ENCODE results near the gene WNT3A.
"Not testable (repeated sequence)": the region's sequence is repeated elsewhere in the genome, so short reads cannot be mapped to it uniquely, and the experiment has no call there.

WNT3A gene, protein sequence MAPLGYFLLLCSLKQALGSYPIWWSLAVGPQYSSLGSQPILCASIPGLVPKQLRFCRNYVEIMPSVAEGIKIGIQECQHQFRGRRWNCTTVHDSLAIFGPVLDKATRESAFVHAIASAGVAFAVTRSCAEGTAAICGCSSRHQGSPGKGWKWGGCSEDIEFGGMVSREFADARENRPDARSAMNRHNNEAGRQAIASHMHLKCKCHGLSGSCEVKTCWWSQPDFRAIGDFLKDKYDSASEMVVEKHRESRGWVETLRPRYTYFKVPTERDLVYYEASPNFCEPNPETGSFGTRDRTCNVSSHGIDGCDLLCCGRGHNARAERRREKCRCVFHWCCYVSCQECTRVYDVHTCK

DNA sequence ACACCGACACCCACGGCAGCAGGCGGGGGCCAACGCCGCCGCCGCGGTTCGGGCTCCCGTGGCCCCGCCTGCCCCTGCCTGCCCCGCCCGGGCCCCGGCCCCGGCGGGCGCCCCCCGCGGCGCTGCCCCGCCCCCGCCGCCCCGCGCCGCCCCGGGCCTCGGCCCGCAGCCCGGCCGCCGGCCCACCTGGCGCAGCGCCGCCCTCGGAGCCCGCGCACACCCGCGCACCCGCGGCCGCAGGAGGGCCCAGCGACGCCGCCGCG lies at the start of gene WNT3A:
Gene WNT3A, plus strand, starts transcription at position 213 of the 263 bp plus-strand sequence. CDS start 131 bp downstream, outside the sequence.
- no peak for DNase-seq

DNA sequence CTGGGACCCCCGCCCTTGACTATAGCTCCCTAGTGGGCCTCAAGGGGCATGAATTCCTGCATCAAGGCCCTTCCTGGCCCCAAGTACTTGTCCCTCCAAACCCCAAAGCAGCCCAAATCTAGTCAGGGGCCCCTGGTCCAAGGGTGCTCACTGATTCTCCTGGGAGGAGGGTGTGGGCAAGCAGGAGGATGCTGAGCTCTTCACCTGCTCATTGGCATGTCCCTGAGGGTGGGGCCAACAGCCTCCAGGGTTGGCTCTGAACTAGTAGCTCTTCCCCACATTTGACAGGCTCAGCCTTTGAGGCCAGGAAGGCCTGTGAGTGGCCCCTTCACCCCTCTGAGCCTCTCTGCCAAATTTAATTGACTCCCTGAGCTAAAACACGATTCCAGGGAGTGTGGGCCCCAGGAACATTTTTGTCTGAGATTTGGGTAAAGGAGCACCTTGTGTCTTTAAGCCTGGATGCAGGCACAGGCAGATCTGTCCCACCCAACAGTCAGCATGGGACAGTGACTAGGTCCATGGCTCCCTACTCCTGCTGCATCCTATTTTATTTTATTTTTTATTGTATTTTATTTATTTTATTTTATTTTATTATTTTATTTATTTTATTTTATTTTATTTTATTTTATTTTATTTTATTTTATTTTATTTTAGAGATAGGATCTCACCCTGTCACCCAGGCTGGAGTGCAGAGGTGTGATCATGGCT lies 48.0 kb upstream of the WNT3A start:
- no peak for DNase-seq

DNA sequence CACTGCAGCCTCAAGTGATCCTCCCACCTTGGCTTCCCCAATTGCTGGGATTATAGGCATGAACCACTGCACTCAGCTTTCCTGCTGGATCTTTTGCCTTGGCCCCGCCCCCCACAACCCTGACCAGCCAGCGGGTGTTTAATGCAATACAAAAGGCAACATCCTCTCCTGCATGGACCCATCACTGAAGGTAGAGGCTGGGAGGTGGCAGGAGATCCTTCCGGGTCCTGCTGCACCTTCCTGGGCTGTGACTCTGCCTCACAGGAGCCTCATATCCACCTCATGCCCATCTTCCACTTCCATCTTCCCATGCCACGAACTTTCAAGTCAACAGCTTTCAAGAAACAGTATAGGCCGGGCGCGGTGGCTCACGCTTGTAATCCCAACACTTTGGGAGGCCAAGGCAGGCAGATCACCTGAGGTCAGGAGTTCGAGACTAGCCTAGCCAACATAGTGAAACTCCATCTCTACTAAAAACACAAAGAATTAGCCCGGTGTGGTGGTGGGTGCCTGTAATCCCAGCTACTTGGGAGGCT lies 47.4 kb upstream of the WNT3A start:
- no peak for DNase-seq

DNA sequence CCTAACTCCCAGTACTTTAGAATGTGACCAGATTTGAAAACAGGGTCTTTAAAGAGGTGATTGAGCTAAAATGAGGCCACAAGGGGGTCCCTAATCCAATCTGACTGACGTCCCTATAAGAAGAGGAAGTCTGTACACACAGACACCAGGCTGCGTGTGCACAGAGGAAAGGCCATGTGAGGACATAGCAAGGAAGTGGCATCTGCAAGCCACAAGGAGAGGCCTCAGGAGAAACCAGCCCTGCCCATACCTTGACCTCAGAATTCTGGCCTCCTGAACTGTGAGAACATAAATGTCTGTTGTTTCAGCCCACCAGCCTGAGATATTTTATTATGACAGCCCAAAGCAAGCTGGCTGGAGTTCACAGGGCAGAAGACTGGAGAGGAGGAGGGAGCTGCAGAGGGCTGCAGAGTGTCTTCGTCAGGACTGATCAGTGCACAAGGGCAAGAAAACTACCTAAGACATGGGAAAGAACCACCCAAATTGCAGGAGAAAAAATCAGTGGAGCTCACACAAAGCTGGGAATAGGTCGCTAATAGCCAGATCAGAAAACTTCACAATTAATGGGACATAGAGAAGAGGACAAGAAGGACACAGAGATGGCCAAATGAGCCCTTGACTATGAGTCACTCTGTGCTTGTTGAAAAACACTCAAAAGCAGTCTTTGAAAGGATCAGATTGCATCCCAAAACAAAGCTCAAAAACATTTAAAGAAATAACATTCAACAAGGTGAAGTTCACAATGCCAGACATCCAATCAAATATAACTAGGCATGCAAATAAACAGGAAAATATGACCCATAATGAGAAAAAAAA lies 44.9 kb upstream of the WNT3A start:
- no peak for DNase-seq

DNA sequence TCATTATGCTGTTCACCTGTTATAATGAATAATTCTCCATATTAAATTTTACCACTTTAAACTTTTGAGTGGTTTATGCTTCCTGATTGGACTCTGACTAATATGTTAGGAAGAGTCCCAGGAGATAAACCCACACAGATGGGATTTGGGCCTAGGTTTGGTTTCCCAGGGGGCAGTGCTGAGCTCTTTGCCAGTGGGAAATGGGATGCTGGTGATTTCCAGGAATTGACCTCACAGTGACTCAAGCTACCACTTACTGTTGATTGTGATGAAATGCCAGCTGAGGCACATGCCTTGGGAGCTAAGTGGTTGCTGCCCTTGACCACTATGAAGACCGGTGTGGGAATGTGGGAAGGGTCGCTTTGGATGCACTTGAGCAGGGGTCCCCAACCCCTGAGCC lies 40.1 kb upstream of the WNT3A start:
- not testable (repeated sequence) for DNase-seq

DNA sequence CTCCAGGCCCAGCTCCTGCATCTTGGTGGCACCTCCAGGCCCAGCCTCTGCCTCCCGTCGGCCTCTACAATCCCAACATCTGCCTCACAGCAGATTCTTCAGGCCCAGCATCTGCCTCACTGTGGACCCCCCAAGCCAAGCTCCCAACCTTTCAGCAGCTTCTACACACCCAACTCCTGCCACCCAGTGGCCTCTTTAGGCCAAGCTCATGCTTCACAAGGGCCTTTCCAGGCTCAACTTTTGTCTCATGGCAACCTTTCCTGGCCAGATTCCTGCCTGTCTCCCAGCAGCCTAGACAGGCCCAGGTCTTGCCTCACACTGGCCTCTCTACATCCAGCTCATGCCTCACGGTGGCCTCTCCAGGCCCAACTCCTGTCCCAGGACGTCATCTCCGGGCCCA lies 39.0 kb upstream of the WNT3A start:
- not testable (repeated sequence) for DNase-seq

DNA sequence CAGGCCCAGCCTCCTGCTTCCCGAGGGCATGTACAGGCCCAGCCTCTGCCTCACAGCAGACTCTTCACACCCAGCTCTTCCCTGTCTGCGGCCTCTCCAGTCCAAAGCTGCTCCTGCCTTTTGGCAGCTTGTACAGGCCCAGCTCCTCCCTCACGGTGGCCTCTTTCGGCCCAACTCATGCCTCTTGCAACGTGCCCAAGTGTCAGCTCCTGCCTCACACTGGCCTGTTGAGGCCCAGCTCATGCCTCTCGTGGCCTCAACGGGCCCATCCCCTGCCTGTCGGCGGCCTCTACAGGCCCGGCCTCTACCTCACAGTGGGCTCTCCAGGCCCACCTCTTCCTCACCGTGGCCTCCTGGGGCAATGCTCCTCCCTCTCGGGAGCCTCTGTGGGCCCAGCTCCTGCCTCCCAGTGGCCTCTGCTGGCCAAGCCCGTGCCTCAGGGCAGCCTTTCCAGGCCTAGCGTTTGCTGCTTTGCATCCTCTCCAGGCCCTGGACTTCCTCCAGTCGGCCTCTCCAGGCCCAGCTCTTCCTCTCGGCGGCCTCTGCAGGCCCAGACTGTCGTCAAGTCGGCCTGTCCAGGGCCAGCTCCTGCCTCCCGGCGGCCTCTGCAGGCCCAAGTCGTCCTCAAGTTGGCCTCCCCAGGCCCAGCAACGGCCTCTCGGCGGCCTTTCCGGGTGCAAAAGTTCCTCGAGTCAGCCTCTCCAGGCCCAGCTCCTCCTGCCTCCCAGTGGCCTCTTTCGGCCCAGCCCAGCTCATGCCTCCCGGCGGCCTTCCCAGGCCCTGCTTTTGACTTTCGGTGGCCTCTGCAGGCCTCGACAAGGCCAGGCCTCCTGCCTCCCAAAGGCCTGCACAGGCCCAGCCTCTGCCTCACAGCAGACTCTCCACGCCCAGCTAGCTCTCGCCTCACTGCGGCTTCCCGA lies 36.5 kb upstream of the WNT3A start:
- DNase-seq, result not testable (repeated sequence)

DNA sequence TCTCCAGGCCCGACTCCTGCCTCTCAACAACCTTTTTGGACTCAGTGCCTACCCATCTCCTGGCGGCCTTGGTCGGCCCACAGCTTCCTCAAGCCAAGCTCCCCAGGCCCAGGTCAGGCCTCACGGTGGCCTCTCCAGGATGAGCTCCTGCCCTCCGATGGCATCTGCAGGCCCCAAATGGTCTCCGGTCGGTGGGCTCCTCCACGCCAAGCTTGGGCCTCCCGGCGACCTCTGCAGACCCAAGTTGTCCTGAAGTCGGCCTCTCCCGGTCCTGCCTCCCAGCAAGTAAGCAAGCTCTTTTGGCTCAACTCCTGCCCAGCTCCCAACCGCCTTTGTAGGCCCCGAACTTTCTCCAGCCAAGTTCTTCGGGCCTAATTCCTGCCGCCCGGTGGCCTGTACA lies 35.6 kb upstream of the WNT3A start:
- not testable (repeated sequence) for DNase-seq

DNA sequence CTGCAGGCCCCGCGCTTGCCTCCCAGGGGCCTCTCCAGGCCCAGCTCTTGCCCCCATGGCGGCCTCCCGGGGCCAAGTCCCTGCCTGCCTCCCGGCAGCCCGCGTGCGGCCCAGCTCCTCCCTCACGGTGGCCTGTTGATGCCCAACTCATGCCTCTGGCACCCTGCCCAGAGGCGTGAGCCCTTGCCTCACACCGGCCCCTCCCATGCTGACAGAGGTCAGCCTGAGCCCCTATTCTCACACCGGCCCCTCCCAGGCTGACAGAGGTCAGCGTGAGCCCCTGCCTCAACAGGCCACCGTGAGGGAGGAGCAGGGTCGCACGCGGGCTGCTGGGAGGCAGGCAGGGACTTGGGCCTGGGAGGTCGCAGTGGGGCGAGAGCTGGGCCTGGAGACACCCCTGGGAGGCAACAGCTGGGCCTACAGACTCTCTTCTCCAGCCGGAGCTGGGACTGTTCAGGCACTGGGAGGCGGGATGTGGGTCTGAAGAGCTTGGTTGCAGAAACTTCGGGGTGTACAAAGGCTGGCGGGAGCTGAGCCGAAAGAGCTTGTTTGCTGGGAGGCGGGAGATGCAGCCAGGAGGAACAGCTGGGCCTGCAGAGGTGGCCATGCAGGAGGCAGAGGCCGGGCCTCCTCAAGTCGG lies 35.0 kb upstream of the WNT3A start:
- DNase-seq, result not testable (repeated sequence)

DNA sequence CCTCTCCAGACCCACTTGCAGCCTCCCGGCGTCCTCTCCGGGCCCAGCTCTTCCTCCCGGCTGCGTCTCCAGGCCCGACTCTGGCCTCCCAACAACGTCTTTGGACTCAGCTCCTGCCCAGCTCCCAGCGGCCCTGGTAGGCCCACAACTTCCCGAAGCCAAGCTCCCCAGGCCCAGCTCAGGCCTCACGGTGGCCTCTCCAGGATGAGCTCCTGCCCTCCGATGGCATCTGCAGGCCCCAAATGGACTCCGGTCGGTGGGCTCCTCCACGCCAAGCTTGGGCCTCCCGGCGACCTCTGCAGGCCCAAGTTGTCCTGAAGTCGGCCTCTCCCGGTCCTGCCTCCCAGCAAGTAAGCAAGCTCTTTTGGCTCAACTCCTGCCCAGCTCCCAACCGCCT lies 34.5 kb upstream of the WNT3A start:
- DNase-seq, result not testable (repeated sequence)

DNA sequence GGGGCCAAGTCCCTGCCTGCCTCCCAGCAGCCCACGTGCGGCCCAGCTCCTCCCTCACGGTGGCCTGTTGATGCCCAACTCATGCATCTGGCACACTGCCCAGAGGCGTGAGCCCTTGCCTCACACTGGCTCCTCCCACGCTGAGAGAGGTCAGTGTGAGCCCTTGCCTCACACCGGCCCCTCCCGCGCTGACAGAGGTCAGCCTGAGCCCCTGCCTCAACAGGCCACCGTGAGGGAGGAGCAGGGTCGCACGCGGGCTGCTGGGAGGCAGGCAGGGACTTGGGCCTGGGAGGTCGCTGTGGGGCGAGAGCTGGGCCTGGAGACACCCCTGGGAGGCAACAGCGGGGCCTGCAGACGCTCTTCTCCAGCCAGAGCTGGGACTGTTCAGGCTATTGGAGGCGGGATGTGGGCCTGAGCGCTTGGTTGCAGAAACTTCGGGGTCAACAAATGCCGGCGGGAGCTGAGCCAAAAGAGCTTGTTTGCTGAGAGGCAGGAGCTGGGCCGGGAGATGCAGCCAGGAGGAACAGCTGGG lies 33.9 kb upstream of the WNT3A start:
- not testable (repeated sequence) for DNase-seq

DNA sequence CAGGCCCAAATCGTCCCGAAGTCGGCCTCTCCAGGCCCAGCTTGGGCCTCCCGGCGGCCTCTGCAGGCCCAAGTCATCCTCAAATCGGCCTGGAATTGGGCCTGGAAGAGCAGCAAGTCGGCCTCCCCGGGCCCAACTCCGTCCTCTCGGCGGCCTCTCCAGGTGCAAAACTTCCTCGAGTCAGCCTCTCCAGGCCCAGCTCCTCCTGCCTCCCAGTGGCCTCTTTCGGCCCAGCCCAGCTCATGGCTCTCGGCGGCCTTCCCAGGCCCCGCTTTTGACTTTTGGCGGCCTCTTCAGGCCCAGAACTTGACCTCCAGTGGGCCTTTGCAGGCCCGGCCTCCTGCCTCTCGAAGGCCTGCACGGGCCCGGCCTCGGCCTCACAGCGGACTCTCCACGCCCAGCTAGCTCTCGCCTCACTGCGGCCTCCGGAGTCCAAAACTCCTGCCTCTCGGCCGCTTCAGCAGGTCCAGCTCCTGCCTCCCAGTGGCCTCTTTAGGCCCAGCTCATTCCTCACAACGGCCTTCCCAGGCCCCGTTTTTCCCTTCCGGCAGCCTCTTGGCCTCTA lies 33.0 kb upstream of the WNT3A start:
- DNase-seq, result not testable (repeated sequence)

DNA sequence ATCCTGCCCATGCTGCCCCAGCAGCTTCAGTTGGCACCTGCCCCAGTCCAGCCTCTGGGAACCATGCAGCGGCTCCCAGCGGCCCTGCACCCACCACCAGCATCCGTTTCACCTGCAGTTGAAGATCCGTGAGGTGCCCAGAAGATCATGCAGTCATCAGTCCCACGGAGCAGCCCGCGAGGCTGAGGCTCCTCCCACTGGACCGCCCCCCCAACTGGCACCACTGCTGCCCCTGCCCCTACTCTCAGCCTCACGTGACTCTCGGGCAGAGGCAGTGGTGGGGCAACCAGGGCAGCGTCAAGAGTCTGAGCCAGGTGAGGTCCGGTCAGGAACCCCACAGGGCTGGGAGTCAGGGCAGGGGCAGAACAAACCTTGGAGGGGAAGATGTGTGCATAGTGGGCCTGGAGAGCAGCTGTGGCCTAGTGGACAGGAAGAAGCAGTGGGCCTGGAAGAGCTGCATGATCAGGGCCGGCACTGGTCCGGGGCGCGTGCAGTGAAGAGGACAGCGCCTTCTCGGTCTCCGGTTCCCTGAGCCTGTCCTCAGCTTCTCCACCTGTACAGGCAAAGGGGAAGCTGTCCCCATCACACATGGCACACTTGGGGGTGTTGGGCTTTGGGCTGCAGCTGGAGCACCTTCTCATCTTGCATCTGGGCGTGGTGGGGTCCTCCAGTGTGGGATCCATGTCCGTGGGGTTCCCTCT lies 31.1 kb upstream of the WNT3A start:
- not testable (repeated sequence) for DNase-seq

DNA sequence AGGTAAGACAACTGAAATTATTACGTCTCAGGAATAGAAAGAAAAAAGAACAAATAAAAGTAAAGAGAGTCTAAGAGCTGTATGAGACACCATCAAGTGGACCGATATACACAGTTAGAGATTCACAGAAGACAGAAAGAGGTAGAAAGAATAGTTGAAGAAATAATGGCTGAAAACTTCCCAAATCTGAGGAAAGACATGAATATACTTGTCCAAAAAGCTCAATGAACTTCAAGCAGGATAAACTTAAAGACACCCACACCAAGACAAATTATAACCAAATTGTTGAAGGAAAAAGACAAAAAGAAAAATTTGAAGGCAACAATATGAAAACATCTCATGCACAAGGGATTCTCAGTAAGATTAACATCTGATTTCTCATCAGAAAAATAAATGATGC lies 19.6 kb upstream of the WNT3A start:
- DNase-seq, result no peak

DNA sequence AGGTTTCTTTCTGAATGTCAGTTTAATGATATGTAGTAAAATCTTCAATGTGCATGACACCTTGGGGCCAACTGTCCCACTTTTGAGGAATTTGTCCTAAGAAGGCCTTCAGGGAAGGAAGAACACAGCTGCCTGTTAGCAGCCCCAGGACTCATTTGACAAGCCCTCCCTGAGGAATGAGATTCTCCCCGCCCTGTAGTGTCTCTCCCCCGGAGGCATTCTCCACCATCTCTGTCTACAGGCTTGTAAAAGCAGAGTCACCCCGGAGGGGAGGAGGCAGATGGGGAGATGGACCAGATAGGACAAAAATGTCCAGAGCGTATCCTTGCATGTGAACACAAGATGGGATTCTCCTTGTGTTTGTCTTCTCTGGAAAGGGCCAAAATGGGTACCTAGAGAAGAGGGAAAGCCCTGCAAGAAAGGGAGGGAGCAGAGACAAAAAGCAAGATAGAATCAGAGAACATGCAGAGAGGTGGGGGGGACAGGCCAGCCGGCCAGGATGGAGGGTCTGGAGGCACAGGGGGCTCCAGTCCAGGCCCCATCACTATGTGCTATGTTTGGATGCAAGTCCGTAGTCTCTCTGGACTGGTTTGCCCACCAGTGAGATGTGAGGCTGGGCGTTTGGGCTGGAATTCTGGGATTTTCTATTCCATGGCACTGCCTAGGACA lies 12.0 kb upstream of the WNT3A start:
- no peak for DNase-seq

DNA sequence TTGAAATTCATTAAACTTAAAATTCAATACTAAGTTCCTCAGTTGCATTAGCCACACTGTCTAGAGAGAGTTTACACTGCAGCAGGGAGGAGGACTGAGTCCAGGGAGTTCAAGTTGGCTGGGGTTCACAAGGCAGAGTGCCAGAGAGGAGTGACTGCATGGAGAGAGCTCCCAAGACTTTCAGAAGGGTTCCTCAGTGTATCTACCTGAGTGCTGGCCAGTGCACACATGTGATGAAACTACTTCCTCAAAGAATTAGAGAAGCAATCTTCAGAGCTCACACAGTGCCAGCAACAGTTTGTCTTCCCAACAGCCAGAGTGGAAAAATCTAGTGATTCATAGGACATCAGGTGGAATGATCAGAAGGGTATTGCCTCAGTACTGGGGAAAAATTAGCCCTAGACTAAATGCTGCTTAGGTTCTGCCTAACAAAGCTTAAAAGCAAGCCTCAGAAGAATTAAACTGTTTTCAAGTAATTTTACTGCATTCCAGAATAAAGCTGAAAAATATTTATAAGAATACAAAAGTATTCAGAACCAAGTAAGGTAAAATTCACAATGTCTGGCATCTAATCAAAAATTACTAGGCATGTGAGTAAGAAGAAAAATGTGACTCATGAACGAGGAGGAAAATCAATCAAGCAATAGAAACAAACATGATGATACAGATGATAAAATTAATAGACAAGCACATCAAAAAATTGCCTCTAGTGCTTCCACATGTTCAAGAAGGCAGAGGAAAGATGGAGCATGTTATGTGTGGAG lies 10.4 kb upstream of the WNT3A start:
- DNase-seq, result no peak

DNA sequence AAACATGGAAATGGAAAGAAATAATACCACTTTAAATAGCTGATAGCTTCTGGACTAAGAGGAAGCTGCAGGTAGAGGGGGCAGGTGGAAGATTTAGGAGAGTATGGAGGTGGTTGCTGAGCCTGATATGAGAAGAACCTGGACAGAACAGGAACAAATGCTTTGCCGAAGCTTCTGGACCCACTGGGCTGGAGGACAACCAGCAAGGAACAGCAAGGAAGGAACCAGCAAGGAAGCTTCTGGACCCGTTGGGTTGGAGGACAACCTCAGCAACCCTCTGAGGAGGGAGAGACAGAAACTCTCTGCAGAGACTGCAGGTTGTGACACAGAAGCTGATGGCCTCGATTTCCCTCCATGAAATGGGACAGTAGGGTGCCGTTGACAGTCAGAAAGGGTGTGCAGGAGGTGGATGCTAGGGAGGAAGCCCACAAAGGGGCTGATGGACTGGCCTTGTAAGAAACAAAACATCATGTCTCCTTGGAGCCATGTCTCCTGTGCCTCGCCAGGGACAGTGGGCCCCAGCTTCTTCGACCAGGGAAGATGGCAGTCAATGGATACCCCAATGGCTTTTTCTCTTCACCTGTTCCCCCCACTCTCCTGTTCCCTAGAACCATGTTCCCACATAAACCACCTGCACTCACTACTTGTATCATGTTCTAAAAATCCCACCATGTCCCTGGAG lies 8.3 kb upstream of the WNT3A start:
- DNase-seq, result no peak
